ENCODE data around the gene SPTB. TPM values are rescaled to one million over a fixed set of nuclear protein-coding genes. Genes with fewer than 3 reads are reported as not detected.

Gene SPTB
- total RNA-seq, 1 experiment from 2014 or later, result 0.10 TPM

DNA sequence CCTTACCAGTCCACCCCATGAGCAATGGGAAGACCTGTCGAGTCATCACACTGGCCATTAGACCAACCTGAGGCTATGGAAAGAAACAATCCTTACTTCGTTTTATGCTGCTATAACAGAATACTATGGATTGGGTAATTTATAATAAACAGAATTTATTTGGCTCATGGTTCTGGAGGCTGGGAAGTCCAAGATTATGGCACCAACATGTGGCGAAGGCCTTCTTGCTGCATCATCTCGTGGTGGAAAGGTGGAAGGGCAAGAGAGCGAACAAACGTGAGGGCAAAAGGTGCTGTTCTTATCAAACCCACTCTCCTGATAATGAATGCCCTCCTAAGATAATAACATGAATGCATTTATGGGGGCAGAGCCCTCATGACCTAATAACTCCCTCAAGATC, 9.6 kb upstream of the SPTB start:
- DNase-seq (ENCODE audit: extremely low read depth, low read depth), result no peak

DNA sequence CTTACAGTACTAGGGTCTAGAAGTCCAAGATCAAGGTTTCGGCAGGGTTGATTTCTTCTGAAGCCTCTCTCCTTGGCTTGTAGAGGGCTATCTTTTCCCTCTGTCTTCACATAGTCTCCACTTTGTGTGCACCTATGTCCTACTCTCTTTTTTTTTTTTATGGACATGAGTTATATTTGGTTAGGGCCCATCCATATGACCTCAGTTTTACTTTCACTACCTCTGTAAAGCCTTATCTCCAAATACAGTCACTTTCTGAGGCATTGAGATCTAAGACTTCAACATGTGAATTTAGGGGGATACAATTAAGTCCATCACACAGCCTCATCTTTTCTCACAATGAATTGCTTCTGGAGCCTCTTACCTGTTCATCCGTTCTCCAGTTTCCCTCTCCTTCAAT, 5.9 kb upstream of the SPTB start:
- DNase-seq (ENCODE audit: extremely low read depth, low read depth), result no peak

DNA sequence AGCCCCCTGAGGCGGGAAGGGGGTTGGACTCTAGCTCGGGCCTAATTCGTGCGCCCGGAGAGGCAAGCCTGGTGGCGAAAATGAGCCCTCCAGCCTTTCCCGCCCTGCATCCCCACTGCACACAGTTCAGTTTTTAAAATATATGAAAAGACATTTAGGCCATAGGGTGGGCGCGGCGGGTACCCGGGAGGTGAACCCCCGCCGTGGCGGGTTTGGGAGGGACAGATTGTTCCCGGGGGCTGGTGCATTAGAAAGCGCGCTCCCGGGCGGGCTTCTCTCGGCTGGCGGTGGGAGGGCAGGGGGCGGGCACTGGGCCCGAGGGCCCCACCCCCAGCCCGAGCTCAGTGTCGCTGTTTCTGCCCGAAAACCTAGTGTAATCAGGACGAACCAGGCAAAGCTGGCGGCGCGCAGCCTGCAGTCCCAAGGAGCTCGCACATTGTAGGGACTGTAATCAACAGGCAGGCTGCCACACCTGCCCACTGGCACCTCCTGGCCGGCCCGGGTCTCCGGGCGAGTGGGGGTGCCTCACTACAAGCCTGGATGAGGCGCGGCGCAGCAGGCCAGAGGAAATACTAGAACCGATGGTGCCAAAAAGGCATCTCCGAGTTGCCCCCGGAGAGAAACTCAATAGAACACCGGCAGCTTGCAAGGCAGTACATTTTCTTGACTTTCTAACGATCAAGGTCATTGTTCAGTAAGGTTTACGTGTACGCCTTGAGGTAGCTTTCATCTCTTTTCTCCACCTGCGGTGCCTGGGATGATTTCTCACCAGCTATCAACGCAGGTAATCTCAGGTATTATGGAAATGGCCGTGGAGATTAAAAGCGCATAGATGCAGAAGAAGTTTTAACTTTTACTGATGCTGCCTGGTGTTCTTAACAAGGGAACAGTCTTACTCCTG, 764 bp upstream of the SPTB start:
- no peak for DNase-seq (ENCODE audit: extremely low read depth, low read depth)

DNA sequence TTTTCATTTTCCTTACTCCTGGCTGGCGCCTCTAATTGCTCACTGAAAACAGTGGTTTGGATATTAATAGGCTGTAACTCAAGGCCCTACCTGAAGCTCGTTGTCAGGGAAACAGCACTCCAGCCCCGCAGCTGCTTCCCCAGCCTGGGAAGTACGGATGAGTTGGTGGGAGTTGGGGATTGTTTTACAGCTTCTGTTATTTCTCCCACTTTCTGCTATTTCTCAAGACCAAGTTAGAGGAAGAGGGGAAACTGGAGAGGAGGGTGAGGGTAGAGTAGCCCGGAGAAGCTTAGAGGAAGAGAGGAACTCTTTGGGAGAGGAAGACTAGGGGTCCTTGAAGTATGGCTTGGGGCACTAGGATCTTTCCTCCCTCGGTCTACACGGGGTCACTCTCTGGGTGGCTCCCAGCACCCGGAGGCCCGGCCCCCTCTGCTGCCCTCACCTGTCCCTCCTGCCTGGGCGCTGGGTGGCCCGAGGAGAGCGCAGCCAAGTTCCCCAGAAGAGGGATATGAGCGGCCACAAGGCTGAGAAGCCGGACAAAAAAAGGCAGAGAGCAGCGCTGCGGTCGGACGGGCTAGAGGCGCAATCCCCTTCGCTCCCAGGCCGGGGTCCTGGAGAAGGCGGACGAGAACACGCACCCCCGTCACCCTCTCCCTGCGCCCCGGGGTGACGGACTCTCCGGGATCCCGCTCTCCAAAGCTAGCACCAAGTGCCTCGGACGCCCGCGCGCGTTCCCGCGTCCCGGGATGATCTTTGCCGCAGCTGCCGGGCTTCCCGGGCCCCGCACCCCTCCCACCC, 671 bp downstream of the SPTB start:
- DNase-seq (ENCODE audit: extremely low read depth, low read depth), result no peak

DNA sequence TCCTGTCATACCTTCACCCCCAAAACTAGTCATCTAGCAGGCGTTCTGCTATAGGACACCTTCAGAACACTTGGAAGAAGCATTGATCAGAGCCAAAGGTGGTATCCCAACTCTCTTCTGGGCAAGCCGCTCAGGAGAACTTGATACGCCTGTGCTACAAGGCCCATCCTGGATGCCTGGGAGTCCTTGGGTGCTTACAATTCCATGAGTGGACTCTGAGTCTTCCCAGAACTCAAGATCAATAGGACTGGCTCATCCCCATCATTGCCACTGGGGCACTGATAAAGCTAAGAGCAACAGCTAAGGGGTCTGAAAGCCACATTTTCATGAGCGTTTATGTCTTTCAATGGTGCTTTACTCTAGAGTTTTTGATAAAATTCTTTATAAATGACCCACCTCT, 1.9 kb downstream of the SPTB start:
- DNase-seq (ENCODE audit: extremely low read depth, low read depth), result no peak

DNA sequence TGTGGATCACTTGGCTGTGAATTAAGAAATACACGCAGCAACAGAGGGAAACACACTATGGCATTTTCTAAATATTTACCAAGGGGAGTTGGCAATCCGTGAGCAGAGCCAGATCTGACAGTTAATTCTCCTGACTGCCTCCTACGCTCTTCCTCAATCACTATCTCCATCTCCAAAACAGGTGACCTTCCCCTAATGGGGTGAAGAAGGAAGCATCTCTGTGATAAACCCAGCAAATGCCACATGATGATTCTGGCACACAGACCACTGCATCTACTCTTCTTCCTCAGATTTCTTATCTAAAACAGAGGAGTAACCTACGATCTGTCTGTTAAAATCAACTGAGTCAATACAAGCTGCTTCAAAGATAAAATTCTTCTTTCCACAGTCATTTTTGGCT, 4.4 kb downstream of the SPTB start:
- DNase-seq (ENCODE audit: extremely low read depth, low read depth), result no peak

DNA sequence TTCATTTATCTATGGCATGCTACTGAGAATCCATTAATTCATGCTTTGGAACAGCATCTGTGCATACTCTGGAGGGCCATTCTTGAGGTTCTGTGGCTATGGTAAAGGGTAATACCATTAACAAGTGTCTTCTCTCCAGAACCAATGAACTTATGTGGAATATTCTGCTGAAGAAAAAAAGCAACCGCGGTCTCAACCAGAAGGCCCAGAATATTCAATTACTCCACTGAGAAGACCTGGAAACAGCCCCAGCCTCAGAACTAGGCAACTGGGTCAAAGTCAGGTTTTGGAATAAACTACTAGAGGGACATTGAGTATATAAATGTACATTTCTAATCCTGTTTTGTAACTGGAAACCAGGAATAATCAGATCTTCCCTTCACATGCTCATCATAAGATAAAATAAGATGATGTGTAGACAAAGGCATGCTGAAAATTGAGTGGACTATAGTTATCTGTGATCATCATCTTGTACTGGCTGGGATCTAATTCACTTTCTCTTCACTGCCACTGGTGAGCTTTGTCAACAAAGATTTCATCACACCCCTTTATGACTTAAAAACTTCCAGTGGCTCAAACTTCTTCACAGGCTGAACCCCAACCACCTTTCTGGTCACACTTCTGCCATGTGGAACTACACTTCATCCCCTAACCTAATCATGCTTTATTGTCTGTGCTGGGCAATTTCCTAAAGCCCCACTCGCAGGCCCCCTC, 6.0 kb downstream of the SPTB start:
- no peak for DNase-seq (ENCODE audit: extremely low read depth, low read depth)

DNA sequence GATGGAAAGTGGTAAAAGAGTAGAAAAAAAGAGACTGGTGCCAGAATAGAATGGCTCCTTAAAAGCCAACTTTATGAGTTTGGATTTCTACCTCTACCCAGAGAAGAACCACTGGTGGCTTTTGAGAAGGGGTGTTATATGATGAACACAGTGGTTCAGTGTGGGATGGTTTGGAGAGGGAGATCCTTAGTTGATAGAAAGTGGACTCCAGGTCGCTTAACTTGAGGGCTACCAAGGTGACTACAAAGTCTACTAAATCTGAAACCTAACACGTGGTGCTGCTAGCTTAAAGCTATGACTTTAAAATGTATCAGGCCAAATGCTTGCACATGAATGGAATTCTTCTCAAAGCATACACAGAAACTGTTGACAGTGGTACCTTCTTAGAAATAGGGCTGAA, 8.4 kb downstream of the SPTB start:
- DNase-seq (ENCODE audit: extremely low read depth, low read depth), result no peak

DNA sequence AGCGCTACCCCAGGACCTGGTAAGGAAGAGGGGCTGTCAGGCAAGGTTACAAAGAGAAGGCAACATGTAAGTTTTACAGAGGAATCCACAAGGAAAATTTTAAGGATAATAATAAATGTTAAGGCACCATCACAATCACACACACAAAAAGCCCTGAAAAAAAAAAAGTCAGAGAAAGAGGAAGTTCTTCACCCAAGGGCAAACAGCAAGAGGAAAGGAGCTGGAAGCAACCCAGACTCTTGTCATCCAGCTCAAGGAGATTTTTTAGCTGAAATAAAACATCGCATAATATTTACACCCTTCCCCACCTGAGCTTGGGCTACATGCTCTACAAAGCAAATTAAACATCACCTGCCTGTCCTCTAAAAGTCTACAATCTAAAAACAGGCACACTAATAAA, 9.5 kb downstream of the SPTB start:
- DNase-seq (ENCODE audit: extremely low read depth, low read depth), result no peak

DNA sequence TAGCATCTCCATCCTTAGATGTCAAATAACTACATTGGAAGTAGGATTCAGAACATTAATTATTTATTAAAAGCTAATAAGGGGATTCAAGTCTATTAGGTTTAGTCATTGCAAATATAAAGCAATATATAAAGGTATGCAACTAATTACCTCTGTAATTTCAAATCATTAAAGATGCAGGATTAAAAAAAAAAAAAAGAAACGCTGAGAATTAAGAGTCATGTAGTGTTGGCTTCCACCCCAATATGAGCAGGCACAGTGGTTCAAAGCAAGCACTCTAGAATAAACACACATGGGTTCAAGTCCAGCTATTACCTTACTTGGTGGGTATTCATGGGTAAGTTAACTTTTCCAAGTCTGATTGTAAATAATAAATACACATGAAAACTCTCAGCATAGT, 10.9 kb downstream of the SPTB start:
- no peak for DNase-seq (ENCODE audit: extremely low read depth, low read depth)

DNA sequence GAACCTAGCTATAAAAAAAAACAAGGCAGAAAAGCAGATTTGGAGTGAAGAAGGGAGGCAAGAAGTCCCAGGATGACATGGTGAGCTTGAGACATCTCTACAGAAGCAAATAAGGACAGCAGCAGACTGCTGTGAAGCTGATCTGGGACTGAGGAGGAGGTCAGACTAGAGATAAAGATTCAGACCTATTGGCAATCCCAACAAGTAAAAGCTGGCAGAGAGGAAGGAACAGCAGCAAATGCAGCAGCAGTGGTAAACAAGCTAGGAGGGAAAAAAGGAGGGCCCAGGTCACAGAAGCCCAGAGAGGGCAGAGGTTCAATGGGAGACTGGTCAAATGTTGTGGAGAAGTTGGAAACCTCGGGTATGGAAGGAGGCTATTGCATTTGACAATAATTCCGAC, 11.3 kb downstream of the SPTB start:
- DNase-seq (ENCODE audit: extremely low read depth, low read depth), result no peak

DNA sequence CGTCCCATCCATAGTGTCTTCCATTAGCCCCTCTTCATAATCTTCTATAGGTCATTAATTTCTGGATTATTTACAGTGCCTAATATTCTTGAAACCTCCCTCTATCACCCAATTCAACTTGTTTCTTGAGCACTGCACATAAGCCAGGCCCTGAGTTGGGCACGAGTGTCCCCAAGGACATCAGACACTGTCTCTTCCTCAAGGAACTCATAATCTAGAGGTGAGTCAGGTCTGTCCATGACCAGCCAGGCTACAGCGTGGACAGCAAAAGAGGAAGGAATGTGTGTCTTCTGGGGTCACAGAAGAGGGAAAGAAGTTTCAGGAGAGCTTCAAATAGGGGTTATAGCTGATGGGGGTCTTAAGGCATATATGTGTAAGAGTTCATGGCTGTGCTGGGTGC, 12.5 kb downstream of the SPTB start:
- DNase-seq (ENCODE audit: extremely low read depth, low read depth), result no peak

DNA sequence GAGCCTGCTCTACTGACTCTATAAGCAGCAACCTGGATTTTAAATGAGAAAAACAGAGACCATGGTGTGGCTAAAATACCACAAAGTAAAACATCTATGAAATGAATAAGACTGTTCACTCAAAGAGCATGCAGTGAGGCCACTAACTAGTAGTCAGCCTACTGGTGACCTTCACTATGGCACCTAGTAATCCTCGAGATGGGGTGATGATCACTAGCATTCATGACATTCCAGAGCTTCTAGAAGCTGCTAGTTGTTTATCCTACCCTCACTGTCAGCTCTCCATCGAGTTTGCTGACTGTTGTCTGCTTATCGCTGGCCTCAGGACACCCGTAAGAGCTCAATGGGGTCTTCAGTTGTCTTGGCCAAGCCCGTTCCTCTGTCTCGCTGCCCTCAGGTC, 13.7 kb downstream of the SPTB start:
- DNase-seq (ENCODE audit: extremely low read depth, low read depth), result no peak

DNA sequence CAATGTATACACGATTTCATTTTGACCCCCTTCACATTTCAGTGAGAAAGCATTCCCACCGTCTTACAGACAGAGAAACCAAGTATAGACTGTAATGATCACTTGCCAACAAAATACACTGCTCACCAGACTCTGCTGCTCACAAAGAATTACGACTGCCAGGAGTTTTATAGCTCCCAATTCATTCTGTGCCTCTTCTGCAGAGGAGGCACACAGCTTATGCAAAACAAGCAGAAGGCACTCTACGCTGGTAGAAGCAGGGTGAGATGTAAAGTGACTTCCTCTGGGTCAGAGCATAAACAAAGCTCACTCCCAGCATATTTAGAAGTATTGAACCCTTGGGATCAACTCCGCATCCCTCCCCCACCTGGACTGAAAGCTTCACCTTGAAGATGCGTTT, 14.6 kb downstream of the SPTB start:
- no peak for DNase-seq (ENCODE audit: extremely low read depth, low read depth)

DNA sequence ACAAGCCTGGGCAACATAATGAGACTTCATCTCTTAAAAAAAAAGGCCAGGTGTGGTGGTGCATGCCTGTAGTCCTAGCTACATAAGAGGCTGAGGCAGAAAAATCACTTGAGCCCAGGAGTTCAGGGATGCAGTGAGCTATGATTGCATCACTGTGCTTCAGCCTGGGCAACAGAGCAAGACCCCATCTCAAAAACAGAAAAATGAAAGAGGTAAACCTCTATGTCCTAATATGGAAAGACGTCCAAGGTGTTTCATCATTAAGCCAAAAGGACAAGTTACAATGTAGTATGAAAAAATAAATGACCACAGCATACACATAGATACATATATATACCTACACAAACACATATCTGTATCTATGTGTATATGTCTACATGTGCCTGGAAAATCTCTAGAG, 15.4 kb downstream of the SPTB start:
- no peak for DNase-seq (ENCODE audit: extremely low read depth, low read depth)

DNA sequence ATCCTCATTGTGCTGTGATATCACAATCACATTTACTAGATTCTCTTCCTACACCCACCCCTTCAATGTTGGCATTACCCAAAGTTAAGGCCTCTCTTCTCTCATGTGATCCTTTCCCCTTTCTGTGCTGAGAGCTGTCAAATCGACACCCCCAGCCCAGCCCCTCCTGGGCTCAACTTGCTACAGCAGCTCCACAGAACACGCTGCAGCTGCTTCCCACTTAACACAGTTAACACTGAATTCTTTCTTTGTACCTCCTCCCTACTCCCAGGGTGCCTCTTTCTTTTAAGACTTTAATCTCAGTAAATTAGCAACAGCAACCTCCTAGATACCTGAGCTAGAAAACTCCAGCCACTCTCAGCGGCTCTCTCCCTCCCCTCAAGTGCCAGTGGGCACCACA, 17.8 kb downstream of the SPTB start:
- no peak for DNase-seq (ENCODE audit: extremely low read depth, low read depth)

DNA sequence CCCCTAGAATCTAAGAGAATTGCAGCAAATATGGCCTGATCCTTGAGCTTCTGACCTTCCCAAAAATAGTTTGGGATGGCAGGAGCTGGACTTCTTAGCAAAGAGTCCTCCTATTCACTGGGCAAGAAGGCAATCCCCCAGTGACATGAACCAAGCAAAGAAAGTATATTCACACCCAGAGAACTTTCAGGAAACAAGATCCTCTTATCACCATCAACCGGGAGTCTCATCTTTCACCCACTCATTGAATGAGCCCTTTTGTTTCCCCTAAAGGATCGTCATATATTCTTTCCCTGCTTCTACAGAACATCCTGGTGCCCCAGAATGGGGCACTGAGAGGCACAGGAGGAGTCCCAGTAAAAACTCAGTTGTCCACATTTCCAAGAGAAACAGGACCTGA, 19.7 kb downstream of the SPTB start:
- no peak for DNase-seq (ENCODE audit: extremely low read depth, low read depth)

DNA sequence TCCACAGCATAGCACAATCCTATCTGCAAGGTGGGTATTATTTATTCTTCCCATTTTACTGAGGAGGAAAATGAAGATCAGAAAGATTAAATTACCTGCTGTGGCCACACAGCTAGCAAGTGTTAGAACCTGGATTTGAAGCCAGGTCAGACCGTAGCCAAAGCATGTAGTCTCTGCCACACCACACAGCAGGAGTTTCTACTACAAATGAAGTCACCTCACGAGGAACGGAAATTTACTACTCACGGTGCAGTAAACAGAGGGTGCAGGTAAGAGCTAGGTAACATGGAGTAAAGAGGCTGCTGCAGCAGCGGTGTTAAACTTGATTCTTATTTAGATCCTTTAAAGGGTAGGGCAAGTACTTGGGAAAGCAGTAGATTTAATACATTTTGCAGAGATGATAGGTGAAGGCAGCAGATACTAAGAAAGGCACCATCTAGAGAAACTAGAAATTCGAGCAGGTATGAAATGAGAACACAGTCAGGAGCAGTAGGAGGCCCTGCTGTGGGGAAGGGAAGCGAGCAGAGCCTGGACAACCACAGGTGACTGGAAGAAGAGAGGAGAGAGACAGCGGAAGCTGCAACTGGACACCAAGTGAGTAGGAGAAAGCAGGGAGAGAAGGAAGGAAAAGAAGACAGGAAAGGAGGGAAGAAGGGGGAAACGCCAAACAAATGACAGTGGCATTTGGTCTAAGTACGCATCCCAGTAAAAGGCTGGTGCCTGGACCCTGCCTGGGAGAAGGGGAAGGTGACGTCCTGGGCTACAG, 21.5 kb downstream of the SPTB start:
- DNase-seq (ENCODE audit: extremely low read depth, low read depth), result no peak

DNA sequence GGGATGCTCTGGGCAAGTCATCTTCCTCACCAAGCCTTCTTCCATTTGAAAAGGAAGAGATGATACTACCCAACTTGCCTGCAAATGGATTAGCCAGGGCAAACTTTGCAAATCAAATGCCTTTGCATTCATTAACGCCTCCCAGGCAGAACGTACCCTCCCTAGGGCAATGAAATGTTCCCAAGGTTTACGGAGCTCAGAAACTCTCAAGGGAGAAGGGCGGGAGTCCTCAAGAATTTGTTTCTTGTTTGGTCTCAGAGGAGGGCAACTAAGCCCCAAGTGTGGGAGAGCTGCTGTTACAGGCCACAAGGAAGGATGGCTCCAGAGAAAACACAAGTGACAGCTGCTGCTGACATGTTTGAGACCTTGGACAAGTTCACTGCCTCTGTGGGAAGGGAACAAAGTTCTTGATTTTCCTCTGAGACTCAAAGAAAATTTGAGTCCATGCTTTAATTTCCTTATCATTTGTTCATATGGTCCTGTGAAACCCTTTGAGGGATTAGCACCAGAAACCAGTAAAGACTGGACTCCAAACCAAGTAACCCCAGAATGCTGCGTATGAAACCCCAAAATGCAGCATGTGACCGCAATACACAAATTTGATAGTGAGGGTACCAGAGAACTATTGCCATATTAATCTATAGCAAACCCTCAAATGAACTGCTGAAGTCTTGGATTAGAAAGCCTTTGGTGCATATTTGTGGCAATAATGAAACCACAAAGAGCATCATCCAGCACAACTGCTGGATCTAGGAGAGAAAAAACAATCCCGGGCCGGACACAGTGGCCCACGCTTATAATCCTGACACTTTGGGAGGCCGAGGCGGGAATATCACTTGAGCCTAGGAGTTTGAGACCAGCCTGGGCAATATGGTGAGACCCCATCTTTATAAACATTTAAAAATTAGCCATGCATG, 22.9 kb downstream of the SPTB start:
- no peak for DNase-seq (ENCODE audit: extremely low read depth, low read depth)
